Endothelial cell (in vitro differentiated cells): ENCODE results near the gene SERINC5. TPM values are rescaled to one million over a fixed set of nuclear protein-coding genes. Genes with fewer than 3 reads are reported as not detected.

Source experiments
- DNase-seq: peaks from one replicate; pipeline ENCODE4 v3.0.0; 2021; ENCODE audit warnings: low spot score
- H3K27ac Mint-ChIP-seq: one replicate; pipeline ENCODE4 v1.8.0; 2021; ENCODE audit warnings: mixed read lengths, inconsistent platforms; ENCODE audit not compliant: unreplicated experiment
- H3K27me3 Mint-ChIP-seq: one replicate; pipeline ENCODE4 v1.8.0; 2021; ENCODE audit warnings: mild to moderate bottlenecking, moderate library complexity, mixed read lengths, inconsistent platforms; ENCODE audit not compliant: unreplicated experiment
- H3K36me3 Mint-ChIP-seq: one replicate; pipeline ENCODE4 v1.8.0; 2021; ENCODE audit warnings: mild to moderate bottlenecking, low read depth, mixed read lengths, inconsistent platforms; ENCODE audit not compliant: unreplicated experiment
- H3K4me1 Mint-ChIP-seq: one replicate; pipeline ENCODE4 v1.8.0; 2021; ENCODE audit warnings: mild to moderate bottlenecking, mixed read lengths, inconsistent platforms; ENCODE audit not compliant: unreplicated experiment
- H3K4me3 Mint-ChIP-seq: one replicate; pipeline ENCODE4 v1.8.0; 2021; ENCODE audit warnings: mild to moderate bottlenecking, mixed read lengths, inconsistent platforms; ENCODE audit not compliant: unreplicated experiment
- H3K9me3 Mint-ChIP-seq: one replicate; pipeline ENCODE4 v1.8.0; 2021; ENCODE audit warnings: mixed read lengths, inconsistent platforms; ENCODE audit not compliant: unreplicated experiment
- total RNA-seq: library from RNA; stranded (reverse); fragmentation: NEBNext Ultra II Directional; extraction: Animal tissue kit (Norgen Biotek cat#: 25700); gene quantifications from one replicate; pipeline ENCODE4 v1.2.1, GENCODE V29; 2021; ENCODE audit not compliant: unreplicated experiment
- TF ChIP-seq, protein P1 (sequence below): fragments of 200-600 bp; sonication (generic); IDR thresholded peaks from one replicate; pipeline ENCODE4 v1.5.0; 2021; ENCODE audit warnings: antibody characterized with exemption; ENCODE audit not compliant: unreplicated experiment

Gene SERINC5
- total RNA-seq, 1 donor from 2014 or later: 122 TPM

DNA sequence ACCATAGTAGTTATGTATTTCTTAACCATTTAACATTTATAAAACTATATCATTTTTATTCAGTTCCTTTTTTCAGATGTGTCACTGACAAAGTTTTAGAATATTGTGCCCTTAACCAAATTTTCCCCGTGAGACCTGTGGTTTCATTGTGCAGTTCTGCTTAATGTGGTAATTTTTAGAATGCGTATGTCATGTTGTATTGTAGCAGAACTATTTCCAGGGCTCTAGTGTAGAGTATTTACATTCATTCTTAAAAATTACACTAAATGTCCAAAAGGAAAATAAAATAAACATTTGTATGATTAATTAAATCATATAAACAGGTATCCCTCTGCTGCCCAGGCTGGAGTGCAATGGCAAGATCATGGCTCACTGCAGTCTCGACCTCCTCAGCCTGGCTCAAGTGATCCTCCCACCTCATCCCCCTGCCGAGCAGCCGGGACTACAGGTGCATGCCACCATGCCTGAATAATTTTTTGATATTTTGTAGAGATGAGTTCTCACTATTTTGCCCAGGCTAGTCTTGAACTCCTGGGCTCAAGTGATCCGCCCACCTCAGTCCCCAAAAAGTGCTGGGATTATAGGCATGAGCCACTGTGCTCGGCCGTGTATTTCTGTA, 15.4 kb downstream of the SERINC5 start:
- H3K4me3 Mint-ChIP-seq: no peak overlapping the region
- no peaks in the 10 kb centered on the region for H3K27me3 Mint-ChIP-seq
- TF ChIP-seq, protein P1, sequence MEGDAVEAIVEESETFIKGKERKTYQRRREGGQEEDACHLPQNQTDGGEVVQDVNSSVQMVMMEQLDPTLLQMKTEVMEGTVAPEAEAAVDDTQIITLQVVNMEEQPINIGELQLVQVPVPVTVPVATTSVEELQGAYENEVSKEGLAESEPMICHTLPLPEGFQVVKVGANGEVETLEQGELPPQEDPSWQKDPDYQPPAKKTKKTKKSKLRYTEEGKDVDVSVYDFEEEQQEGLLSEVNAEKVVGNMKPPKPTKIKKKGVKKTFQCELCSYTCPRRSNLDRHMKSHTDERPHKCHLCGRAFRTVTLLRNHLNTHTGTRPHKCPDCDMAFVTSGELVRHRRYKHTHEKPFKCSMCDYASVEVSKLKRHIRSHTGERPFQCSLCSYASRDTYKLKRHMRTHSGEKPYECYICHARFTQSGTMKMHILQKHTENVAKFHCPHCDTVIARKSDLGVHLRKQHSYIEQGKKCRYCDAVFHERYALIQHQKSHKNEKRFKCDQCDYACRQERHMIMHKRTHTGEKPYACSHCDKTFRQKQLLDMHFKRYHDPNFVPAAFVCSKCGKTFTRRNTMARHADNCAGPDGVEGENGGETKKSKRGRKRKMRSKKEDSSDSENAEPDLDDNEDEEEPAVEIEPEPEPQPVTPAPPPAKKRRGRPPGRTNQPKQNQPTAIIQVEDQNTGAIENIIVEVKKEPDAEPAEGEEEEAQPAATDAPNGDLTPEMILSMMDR: no peak
- no peak for DNase-seq
- H3K4me1 Mint-ChIP-seq: peaks cover 28% of the 10 kb centered on the region
- peaks cover 31% of the 10 kb centered on the region for H3K36me3 Mint-ChIP-seq
- H3K9me3 Mint-ChIP-seq: peaks cover 17% of the 10 kb centered on the region
- no peak overlapping the region for H3K27ac Mint-ChIP-seq

DNA sequence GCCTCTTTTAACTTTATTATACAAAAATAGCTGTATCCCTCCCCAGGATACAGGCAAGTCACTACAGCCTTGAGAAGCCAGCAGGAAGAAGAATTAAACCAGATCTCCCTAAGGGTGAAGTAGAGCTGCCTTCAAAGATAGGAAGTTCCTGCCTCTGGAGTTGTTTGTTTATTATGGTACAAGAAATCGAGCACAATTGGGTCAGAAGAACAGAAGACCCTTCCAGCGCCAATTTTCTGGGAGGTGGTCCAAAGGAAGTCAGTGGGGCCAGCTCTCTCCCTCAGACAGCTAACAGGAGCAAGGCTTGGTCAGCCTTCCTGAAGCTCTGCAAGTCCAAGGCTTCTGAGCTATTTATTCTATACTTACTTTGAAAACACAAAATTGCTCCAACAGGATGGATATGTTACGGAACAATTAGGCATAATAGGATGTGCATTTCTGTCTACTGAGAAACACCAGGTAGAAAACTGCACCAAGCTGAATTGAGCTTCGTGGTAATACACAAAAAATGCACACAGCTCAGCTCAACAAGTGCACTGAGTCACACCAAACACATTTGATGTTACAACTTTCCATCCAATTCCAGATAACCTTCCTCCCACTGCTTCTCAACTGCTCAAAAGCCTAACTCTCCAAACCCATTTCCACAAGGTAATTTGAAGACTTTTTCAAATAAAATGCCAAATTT, 16.0 kb downstream of the SERINC5 start:
- TF ChIP-seq, protein P1: no peak
- Mint-ChIP-seq H3K27me3 (peaks cover under 1% of the 10 kb centered on the region), H3K4me3 (peak overlapping the region; percentile 11), H3K36me3 (peaks cover 27% of the 10 kb centered on the region), H3K4me1 (peaks cover 22% of the 10 kb centered on the region), H3K9me3 (peaks cover 17% of the 10 kb centered on the region), H3K27ac (peak overlapping the region; percentile 72)
- DNase-seq: no peak

DNA sequence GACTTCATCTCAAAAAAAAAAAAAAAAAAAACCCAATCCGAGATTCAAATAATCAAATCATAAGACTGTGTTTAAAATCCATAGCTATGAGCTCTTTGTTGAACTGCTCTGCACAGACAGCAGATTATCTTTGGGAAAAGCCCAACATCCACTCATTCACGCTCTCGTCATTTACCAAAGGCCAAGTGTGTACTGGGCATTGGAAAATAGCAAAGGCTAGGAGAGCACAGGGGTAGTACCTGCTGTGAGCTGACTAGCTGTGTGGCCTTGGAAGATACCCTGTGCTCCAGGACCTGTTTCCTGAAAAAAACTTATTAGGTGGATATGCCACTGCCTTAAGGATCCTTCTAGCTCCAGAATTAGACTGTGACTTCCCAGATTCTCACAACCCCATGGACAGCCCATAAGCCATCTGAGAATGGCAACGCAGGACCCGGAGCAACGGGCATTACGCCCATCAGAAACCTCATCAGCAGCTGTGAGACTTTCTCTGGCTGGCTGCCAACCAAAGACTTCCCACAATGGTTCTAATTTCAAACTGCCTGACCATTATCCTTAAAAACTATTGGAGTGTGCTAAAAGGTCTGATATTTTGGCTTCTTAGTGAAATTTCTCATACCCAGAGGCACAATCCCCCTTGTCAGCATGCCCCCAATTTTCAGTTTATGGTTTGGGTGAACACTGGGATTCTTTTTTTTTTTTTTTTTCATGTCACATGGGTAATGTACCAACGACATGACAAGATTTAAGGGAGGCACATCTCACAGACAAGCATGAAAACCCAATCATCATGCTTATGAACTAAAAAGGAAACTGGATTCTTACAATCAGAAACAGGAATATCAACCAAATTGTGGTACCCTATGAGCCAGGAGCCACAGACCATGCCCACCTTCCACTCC, 16.8 kb downstream of the SERINC5 start:
- DNase-seq: no peak
- peak overlapping the region; percentile 11 for H3K4me3 Mint-ChIP-seq
- H3K4me1 Mint-ChIP-seq: peaks cover 21% of the 10 kb centered on the region
- peaks cover 17% of the 10 kb centered on the region for H3K9me3 Mint-ChIP-seq
- peaks cover 26% of the 10 kb centered on the region for H3K36me3 Mint-ChIP-seq
- TF ChIP-seq, protein P1: no peak
- H3K27me3 Mint-ChIP-seq: peaks cover 2% of the 10 kb centered on the region
- peak overlapping the region; percentile 72 for H3K27ac Mint-ChIP-seq

DNA sequence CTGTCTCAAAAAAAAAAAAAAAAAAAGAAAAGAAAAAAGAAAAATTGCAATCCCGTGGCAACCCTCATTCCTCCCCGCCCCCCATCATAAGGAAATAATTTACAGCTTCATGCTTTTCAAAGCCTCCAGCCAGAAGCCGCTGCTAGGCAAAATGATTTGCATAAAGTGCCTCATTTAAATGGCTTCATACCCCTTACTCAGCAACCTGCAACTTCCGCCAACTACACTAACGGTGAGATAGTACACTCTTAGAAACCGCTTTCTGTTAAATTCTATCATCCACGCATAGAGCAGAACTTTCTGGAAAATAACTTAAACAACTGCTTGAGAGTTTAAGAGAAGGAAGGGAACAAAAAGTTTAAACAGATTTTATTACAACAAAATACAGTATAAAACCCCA, 17.8 kb downstream of the SERINC5 start:
- peaks cover 19% of the 10 kb centered on the region for H3K36me3 Mint-ChIP-seq
- peaks cover 2% of the 10 kb centered on the region for H3K27me3 Mint-ChIP-seq
- peaks cover 14% of the 10 kb centered on the region for H3K9me3 Mint-ChIP-seq
- TF ChIP-seq, protein P1: no peak
- H3K4me3 Mint-ChIP-seq: no peak overlapping the region
- DNase-seq: no peak
- peaks cover 21% of the 10 kb centered on the region for H3K4me1 Mint-ChIP-seq
- no peak overlapping the region for H3K27ac Mint-ChIP-seq
